Liver (tissue), 9 donors: ENCODE data around the gene IRF2. TPM values are rescaled to one million over a fixed set of nuclear protein-coding genes. Genes with fewer than 3 reads are reported as not detected.

Source experiments
- DNase-seq: peaks from one replicate; pipeline ENCODE4 v3.0.0-alpha.2; 2017; ENCODE audit warnings: low spot score
- H3K27ac ChIP-seq, 2 donors: one replicate each; pipeline ENCODE4 v1.7.0; 2013; ENCODE audit warnings: inconsistent platforms in 2 of 2, low read length in 2 of 2, control low read depth in 1 of 2, low read depth in 1 of 2, mild to moderate bottlenecking in 1 of 2
- H3K27me3 ChIP-seq, 4 donors: one replicate each; pipeline versions ENCODE4 v1.6.1 to v1.7.0; 2013; ENCODE audit warnings: low read length in 3 of 4, inconsistent platforms in 1 of 4, mild to moderate bottlenecking in 1 of 4, moderate library complexity in 1 of 4; ENCODE audit not compliant: control insufficient read depth in 4 of 4, insufficient read depth in 4 of 4
- H3K36me3 ChIP-seq, 4 donors: one replicate each; pipeline versions ENCODE4 v1.6.1 to v1.7.0; 2013; ENCODE audit warnings: low read length in 3 of 4, mild to moderate bottlenecking in 3 of 4, low read depth in 1 of 4, moderate library complexity in 1 of 4; ENCODE audit not compliant: control insufficient read depth in 4 of 4, insufficient read depth in 3 of 4
- H3K4me1 ChIP-seq, 4 donors: one replicate each; pipeline versions ENCODE4 v1.6.1 to v1.7.0; 2013; ENCODE audit warnings: low read length in 3 of 4, mild to moderate bottlenecking in 3 of 4, moderate library complexity in 1 of 4; ENCODE audit not compliant: control insufficient read depth in 4 of 4, insufficient read depth in 4 of 4
- H3K4me3 ChIP-seq, 3 donors: one replicate each; pipeline versions ENCODE4 v1.6.1 to v1.7.0; 2013; ENCODE audit warnings: low read length in 3 of 3, control low read depth in 1 of 3, low read depth in 1 of 3, mild to moderate bottlenecking in 1 of 3
- H3K9ac ChIP-seq, 2 donors: one replicate each; pipeline ENCODE4 v1.7.0; 2013; ENCODE audit warnings: low read length in 2 of 2, mild to moderate bottlenecking in 2 of 2, moderate library complexity in 2 of 2, control low read depth in 1 of 2, low read depth in 1 of 2
- H3K9me3 ChIP-seq, 4 donors: one replicate each; pipeline versions ENCODE4 v1.6.1 to v1.7.0; 2013; ENCODE audit warnings: low read length in 3 of 4; ENCODE audit not compliant: control insufficient read depth in 4 of 4
- CTCF ChIP-seq: fragments of 150-350 bp; IDR thresholded peaks from 2 replicates; pipeline ENCODE4 v1.5.1; 2017; ENCODE audit warnings: improper control_type of control experiment, low read depth, low read length; ENCODE audit not compliant: missing input control
- EGR1 ChIP-seq, 2 donors: IDR thresholded peaks; 2 replicates each; pipeline ENCODE4 v1.6.1; 2016 to 2018; ENCODE audit warnings: antibody characterized with exemption in 2 of 2, low read depth in 2 of 2
- FOXA1 ChIP-seq: IDR thresholded peaks from 2 replicates; pipeline ENCODE4 v1.6.1; 2016; ENCODE audit warnings: antibody characterized with exemption
- FOXA2 ChIP-seq: IDR thresholded peaks from 2 replicates; pipeline ENCODE4 v1.6.1; 2016; ENCODE audit warnings: antibody characterized with exemption
- HNF4A ChIP-seq, 2 donors: conservative IDR thresholded peaks; 2 replicates each; pipeline ENCODE4 v1.6.1; 2016; ENCODE audit warnings: antibody characterized with exemption in 2 of 2, mild to moderate bottlenecking in 2 of 2
- HNF4G ChIP-seq: IDR thresholded peaks from 2 replicates; pipeline ENCODE4 v1.6.1; 2016; ENCODE audit warnings: antibody characterized with exemption
- JUND ChIP-seq, 2 donors: IDR thresholded peaks; 2 replicates each; pipeline ENCODE4 v1.6.1; 2016; ENCODE audit warnings: antibody characterized with exemption in 2 of 2
- MAX ChIP-seq: IDR thresholded peaks from 2 replicates; pipeline ENCODE4 v1.6.1; 2016; ENCODE audit warnings: antibody characterized with exemption
- NR2F2 ChIP-seq: IDR thresholded peaks from 2 replicates; pipeline ENCODE4 v1.6.1; 2016; ENCODE audit warnings: antibody characterized with exemption
- RAD21 ChIP-seq, 2 donors: IDR thresholded peaks; 2 replicates each; pipeline ENCODE4 v1.6.1; 2016; ENCODE audit warnings: antibody characterized with exemption in 2 of 2, mild to moderate bottlenecking in 2 of 2
- REST ChIP-seq: IDR thresholded peaks from 2 replicates; pipeline ENCODE4 v1.6.1; 2016; ENCODE audit warnings: antibody characterized with exemption, mild to moderate bottlenecking
- RXRA ChIP-seq, 2 donors: IDR thresholded peaks; 2 replicates each; pipeline ENCODE4 v1.6.1; 2017 to 2018; ENCODE audit warnings: antibody characterized with exemption in 2 of 2, mild to moderate bottlenecking in 1 of 2
- SP1 ChIP-seq: IDR thresholded peaks from 2 replicates; pipeline ENCODE4 v1.6.1; 2018; ENCODE audit warnings: antibody characterized with exemption, mild to moderate bottlenecking
- TAF1 ChIP-seq: conservative IDR thresholded peaks from 2 replicates; pipeline ENCODE4 v1.6.1; 2016; ENCODE audit warnings: antibody characterized with exemption, mild to moderate bottlenecking
- YY1 ChIP-seq: IDR thresholded peaks from 2 replicates; pipeline ENCODE4 v1.6.1; 2016; ENCODE audit warnings: antibody characterized with exemption, mild to moderate bottlenecking
- ZBTB33 ChIP-seq: IDR thresholded peaks from 2 replicates; pipeline ENCODE4 v1.6.1; 2016; ENCODE audit warnings: antibody characterized with exemption
- WGBS: extraction: QIAGEN DNeasy Blood & Tissue Kit; methylation state at CpG from one replicate; pipeline ENCODE4 v1.1.7; 2013; 5-methylcytosine and 5-hydroxymethylcytosine counted together
- polyA plus RNA-seq, 2 donors: library from polyadenylated mRNA; stranded (reverse) in 1 of 2; unstranded in 1 of 2; fragments of 200-250 nt in 1 of 2; fragments of >200 nt in 1 of 2; fragmentation: Nextera tagmentation in 1 of 2; extraction: Ambion mirVana in 1 of 2; gene quantifications; one replicate each; pipeline versions ENCODE4 v1.2.1 to v1.2.3, GENCODE V29; 2013 to 2015
- total RNA-seq, 2 donors: library from RNA; depleted of rRNA; stranded (reverse); fragments of >200 nt; gene quantifications; one replicate each; pipeline ENCODE4 v1.2.3, GENCODE V29; 2014
- donor health status: healthy.
- donor health status: healthy.
- donor health status: healthy.
- donor health status: healthy.
- donor health status: healthy.

IRF2 gene
- total and polyA plus RNA-seq, 4 donors, result 12.9 to 25.5 (median 22.2) TPM

GRCh38 chr4:184462724-184463123, 11.6 kb downstream of the IRF2 start:
- no peak for DNase-seq
- Histone ChIP-seq H3K4me1 (peaks cover 6 to 45% (median 35%) of the 10 kb centered on the region in 4 donors), H3K9ac (no peak overlapping the region), H3K4me3 (no peak overlapping the region), H3K9me3 (no peaks in the 10 kb centered on the region), H3K27me3 (no peaks in the 10 kb centered on the region), H3K36me3 (no peaks in the 10 kb centered on the region), H3K27ac (no peak overlapping the region)
- TF ChIP-seq YY1 (no peak), FOXA2 (peak; percentile 36), TAF1 (no peak), SP1 (peak; percentile 40), MAX (peak; percentile 27), REST (no peak), JUND (IDR thresholded peaks at IDR 0.05) (peak in 1 of 2 donors; percentile 24), HNF4A (conservative IDR thresholded peaks at IDR 0.05) (peak; percentile 64 to 75), EGR1 (IDR thresholded peaks at IDR 0.05; ENCODE audit: low read depth in 2 of 2) (peak in 1 of 2 donors; percentile 14), ZBTB33 (peak; percentile 30), CTCF (no peak), NR2F2 (no peak), FOXA1 (peak; percentile 22), HNF4G (peak; percentile 31), RXRA (IDR thresholded peaks at IDR 0.05) (peak; percentile 37 to 66), RAD21 (IDR thresholded peaks at IDR 0.05) (peak in 1 of 2 donors; percentile 43)
- 24% methylated on average over 2 of the region's 2 CpGs for WGBS
